ENCODE measurements around the gene MAPK7.
A peak's percentile ranks its signal among the peaks of the same experiment; 100 is the strongest.

The MAPK7 gene

DNA sequence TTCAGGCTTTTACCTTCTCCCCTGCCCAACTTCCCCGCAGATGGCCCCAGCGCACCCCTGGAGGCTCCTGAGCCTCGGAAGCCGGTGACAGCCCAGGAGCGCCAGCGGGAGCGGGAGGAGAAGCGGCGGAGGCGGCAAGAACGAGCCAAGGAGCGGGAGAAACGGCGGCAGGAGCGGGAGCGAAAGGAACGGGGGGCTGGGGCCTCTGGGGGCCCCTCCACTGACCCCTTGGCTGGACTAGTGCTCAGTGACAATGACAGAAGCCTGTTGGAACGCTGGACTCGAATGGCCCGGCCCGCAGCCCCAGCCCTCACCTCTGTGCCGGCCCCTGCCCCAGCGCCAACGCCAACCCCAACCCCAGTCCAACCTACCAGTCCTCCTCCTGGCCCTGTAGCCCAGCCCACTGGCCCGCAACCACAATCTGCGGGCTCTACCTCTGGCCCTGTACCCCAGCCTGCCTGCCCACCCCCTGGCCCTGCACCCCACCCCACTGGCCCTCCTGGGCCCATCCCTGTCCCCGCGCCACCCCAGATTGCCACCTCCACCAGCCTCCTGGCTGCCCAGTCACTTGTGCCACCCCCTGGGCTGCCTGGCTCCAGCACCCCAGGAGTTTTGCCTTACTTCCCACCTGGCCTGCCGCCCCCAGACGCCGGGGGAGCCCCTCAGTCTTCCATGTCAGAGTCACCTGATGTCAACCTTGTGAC, 3.6 kb downstream of the MAPK7 start:
- no peak for DNase-seq

GRCh38 chr17:19382531-19383444, 4.5 kb downstream of the MAPK7 start:
- DNase-seq = no peak

- DNase-seq = no peak
Measured at GRCh38 chr17:19383681-19384470, 5.6 kb downstream of the MAPK7 start.

- DNase-seq = no peak
Measured at GRCh38 chr17:19384723-19385391, 6.6 kb downstream of the MAPK7 start.

GRCh38 chr17:19385521-19385983, 7.3 kb downstream of the MAPK7 start:
- no peak for DNase-seq

DNA sequence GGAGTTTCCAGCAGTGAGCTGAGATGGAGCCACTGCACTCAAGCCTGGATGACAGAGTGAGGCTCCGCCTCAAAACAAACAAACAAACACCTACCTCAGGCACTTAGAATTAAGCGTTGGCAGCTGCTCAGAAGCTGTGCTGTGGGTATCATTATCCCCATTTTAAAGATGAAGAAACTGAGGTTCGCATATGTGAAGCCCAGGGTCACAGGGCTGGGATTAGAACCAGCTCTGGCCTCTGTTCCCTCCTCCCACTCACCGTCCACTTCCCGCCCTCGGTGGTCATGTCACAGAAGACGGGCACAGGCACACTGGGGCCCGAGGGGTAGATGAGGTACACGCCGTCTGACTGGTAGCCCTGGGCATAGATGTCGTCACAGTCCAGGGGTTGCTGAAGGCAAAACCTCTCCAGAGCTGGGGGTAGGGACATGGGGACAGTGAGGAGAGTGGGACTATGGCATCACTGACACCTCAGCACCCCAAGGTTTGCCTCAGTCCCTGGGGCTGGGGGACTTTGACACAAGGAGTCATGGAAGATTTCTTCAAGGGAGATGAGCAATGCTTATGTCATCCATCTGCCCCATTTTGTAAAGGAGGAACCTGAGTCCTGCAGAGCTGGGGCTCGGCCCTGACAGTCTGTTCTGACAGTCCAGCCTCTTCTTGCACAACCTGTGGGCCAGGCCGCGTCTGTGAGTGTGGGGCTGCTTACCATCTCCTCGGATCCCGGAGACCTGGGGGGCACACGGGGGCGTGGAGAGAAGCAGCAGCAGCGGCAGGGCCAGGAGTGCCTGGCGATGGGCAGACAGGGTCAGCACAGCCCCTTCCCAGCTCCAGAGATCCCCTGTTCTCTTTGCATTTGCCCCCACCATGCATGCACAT, 8.0 kb downstream of the MAPK7 start:
- peak; percentile 82 to 92 for DNase-seq

- no peak for DNase-seq
Measured at GRCh38 chr17:19386974-19387920, 8.9 kb downstream of the MAPK7 start, which contains the start of gene MFAP4. Gene MFAP4, minus strand, starts transcription at chr17:19387190. Its CDS starts 35 bp downstream, at chr17:19387155.

DNA sequence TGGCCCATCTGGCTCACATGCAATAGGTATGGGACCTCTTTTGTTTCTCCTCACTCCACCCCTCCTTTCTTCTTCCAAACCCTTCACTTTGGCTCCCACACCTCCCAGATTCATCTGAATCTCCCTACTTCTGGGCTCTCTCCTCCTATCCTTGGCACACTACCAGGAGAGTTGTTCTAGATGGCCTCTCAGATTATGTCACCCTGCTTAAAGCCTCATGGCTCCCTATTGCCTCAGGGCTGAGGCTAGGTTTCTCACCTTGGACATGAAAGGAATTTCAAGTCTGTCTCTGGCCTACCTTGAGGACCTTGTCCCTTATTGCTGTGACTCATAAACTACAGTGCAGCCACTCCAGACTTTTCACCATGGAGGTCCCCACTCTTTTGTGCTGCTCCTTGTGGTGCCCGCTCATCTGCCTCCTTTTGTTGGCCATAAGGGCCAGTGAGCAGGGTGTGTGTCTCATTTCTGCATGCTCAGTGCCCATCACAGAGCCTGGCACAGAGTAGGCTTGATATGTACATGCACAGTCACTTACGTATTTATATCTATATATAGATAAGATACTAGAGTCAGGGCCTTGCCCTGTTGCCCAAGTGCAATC, 9.7 kb downstream of the MAPK7 start:
- no peak for DNase-seq

GRCh38 chr17:19388791-19389785, 10.8 kb downstream of the MAPK7 start:
- no peak for DNase-seq

DNA sequence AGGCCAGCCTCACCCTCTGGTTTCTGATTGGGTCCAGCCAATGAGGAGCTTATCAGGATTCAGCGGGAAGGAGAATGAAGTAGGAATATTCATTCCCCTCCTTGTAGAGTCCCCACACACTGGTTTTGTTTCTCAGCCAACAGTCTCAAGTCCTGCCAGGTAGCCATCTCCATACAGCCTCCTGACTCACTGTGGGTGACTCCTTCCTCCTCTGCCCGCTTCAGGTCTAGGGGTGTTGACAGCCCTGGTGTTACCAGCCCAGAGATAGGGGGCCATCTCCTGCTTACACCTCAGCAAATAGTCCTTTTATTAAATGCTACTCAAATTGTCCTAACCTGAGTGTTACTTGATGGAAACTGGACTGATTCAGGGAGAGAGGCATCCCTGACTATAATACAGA, 12.7 kb downstream of the MAPK7 start:
- DNase-seq = no peak

DNA sequence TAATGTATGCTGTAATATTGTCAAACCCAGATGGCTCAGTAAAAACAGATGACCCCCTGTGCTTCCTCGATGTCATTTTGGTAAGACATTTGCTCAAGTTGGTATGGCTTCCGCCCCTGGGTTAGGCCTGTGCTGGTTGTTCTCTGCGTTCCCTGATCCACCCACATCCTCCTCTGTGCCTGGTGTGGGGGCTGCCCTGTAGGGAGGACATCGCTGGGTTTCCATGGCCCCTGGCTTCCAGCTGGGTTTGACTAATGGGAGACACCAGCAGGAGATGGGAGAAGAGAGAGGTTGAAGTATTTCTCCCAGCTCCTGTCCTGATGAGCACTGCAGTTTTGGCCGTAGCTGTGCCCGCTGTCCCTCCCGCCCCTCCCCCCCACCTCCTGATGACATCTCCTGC, 13.1 kb downstream of the MAPK7 start:
- no peak for DNase-seq

DNA sequence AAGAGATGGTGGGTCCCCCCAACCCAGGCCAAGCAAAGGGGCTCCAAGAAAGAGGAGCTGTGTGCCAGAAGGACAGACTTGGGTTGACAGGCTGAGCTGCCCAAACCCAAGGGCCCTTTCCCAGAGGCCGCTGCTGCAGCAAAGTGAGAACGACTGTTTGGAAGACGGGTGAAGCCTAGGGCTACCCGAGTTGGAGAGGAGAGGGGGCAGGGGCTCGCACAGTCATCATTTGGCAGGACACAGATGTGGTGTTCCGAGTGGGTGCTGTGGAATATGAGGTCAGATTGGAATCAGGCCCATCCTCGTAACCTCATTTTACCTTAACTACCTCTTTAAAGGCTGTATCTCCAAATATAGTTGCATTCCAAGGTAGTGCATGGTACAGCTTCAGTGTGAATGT, 14.0 kb downstream of the MAPK7 start:
- DNase-seq = no peak

- DNase-seq = no peak
Measured at GRCh38 chr17:19397556-19398041, 19.3 kb downstream of the MAPK7 start.

GRCh38 chr17:19398301-19399181, 20.2 kb downstream of the MAPK7 start:
- peak; percentile 96 to 97 for DNase-seq

- no peak for DNase-seq
Measured at GRCh38 chr17:19399750-19400450, 21.6 kb downstream of the MAPK7 start.

- no peak for DNase-seq
Measured at GRCh38 chr17:19401321-19402010, 23.2 kb downstream of the MAPK7 start.

All from AML-193 (cell line).